Stimulated activated CD8-positive, alpha-beta memory T cell treated with anti-CD3 and anti-CD28 coated beads, Interleukin-4, amount 100 ng/mL, for 1 hour (primary cell): ENCODE measurements around the gene SMIM33.
A peak's percentile ranks its signal among the peaks of the same experiment; 100 is the strongest.
"Not testable (repeated sequence)": the region's sequence is repeated elsewhere in the genome, so short reads cannot be mapped to it uniquely, and the experiment has no call there.

Experiments used
- DNase-seq, 2 donors: peaks; one replicate each; pipeline ENCODE4 v3.0.0-alpha.2; 2020; ENCODE audit warnings: low read depth in 2 of 2, low spot score in 1 of 2

SMIM33 gene

GRCh38 chr5:139470821-139471300 is at the start of gene SMIM33:
Gene SMIM33 (plus strand): TSS chr5:139471004. CDS start chr5:139471122, 118 bp downstream.
- DNase-seq = no peak

GRCh38 chr5:139422307-139422893 is 48.4 kb upstream of the SMIM33 start:
- no peak for DNase-seq

- no peak for DNase-seq
These were observed 45.3 kb upstream of the SMIM33 start for GRCh38 chr5:139425497-139425896.

- DNase-seq = no peak
These were observed 44.5 kb upstream of the SMIM33 start for GRCh38 chr5:139426203-139426885.

GRCh38 chr5:139430015-139430414 is 40.8 kb upstream of the SMIM33 start:
- DNase-seq = no peak

GRCh38 chr5:139431706-139432105 is 39.1 kb upstream of the SMIM33 start:
- no peak for DNase-seq

GRCh38 chr5:139435676-139436075 is 35.1 kb upstream of the SMIM33 start:
- DNase-seq = no peak

- DNase-seq = no peak
These were observed 32.1 kb upstream of the SMIM33 start for GRCh38 chr5:139438707-139439012.

- DNase-seq = peak; percentile 60 to 81
These were observed 31.5 kb upstream of the SMIM33 start, which contains the start of gene DNAJC18 for GRCh38 chr5:139439013-139439903. Gene DNAJC18 (minus strand): TSS chr5:139439525. CDS start chr5:139439445, 80 bp downstream.

- not testable (repeated sequence) for DNase-seq
These were observed 30.4 kb upstream of the SMIM33 start for GRCh38 chr5:139440416-139440815.

- DNase-seq = no peak
These were observed 26.9 kb upstream of the SMIM33 start for GRCh38 chr5:139443831-139444453.

- DNase-seq = no peak
These were observed 25.3 kb upstream of the SMIM33 start for GRCh38 chr5:139445325-139446170.

- no peak for DNase-seq
These were observed 23.6 kb upstream of the SMIM33 start for GRCh38 chr5:139446956-139447779.

- no peak for DNase-seq
These were observed 19.6 kb upstream of the SMIM33 start for GRCh38 chr5:139451176-139451575.

- DNase-seq = no peak
These were observed 18.7 kb upstream of the SMIM33 start for GRCh38 chr5:139451878-139452660.

- no peak for DNase-seq
These were observed 16.9 kb upstream of the SMIM33 start for GRCh38 chr5:139453683-139454567.

GRCh38 chr5:139454568-139455290 is 16.1 kb upstream of the SMIM33 start:
- no peak for DNase-seq
